ENCODE results near the gene HPD. TPM values are rescaled to one million over a fixed set of nuclear protein-coding genes. Genes with fewer than 3 reads are reported as not detected.

HPD gene
- polyA plus RNA-seq, 1 of the 3 experiments (the other 2 are of a cell fraction) = 1.9 TPM

DNA sequence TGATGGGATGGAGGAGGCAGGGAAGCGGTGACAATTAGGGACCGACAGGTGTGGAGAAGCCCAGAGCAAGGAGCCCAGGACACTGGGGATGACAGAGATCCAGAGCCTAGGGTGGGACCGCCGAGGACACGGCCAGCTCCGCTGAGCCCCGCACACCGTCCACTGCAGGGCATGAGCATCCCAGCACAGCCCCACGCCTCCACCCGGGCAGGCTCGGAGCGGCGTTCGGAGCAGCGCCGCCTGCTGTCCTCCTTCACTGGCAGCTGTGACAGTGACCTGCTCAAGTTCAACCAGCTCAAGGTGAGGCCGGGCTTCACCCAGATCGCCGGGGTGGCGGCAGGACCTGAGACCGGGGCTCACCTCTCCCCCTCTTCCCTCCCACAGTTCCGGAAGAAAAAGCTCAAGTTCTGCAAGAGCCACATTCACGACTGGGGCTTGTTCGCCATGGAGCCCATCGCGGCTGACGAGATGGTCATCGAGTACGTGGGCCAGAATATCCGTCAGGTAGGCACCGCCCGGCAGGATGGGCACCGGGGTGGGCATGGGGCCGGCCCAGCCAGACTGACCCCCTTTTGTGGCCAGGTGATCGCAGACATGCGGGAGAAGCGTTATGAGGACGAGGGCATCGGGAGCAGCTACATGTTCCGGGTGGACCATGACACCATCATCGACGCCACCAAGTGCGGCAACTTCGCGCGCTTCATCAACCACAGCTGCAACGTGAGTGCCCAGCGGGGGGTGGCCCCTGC, 31.1 kb downstream of the HPD start:
- Histone ChIP-seq H3K4me2 (no peak overlapping the region), H3F3A (replicated peaks; ENCODE audit: insufficient read depth) (peaks cover 10% of the 10 kb centered on the region), H3K4me1 (ENCODE audit: control insufficient read depth in 1 of 2, insufficient read depth in 2 of 2, low read depth in 1 of 2, low read length in 1 of 2) (peaks cover 0 to 4% of the 10 kb centered on the region in 2 experiments; a peak in 1 of 4 replicates), H3K36me3 (replicated peaks in 1 of 2; ENCODE audit: control insufficient read depth in 1 of 2, insufficient read depth in 2 of 2, low read length in 1 of 2) (peaks cover 25 to 50% of the 10 kb centered on the region in 2 experiments), H3K4me3 (ENCODE audit: low read depth in 2 of 2, low read length in 1 of 2) (no peak overlapping the region), H3K79me2 (ENCODE audit: insufficient read depth) (no peaks in the 10 kb centered on the region), H3K27ac (ENCODE audit: low read depth in 2 of 2, low read length in 1 of 2) (no peak overlapping the region), H2AFZ (ENCODE audit: low read depth) (no peak overlapping the region), H3K9me2 (no peaks in the 10 kb centered on the region), H4K20me1 (ENCODE audit: insufficient read depth) (no peaks in the 10 kb centered on the region), H3K9ac (no peak overlapping the region), H3K27me3 (ENCODE audit: insufficient read depth) (no peaks in the 10 kb centered on the region), H3K9me3 (no peaks in the 10 kb centered on the region)
- ChIA-PET CTCF (interaction anchor here (0.7 to 11.0 kb wide), 8 partner anchors 9 to 61 kb away, joined by 3 to 92 read pairs (median 8); partner anchors contain the start of genes PSMD9 and RHOF), POLR2A (interaction anchor here (1.0 to 2.8 kb wide), 3 partner anchors 11 to 45 kb away, joined by 3 to 15 read pairs (median 3); no protein-coding TSS in a partner anchor)
- DNase-seq = no peak
- TF ChIP-seq MEF2A (IDR thresholded peaks at IDR 0.05; ENCODE audit: borderline replicate concordance, low read depth) = no peak
- TF ChIP-seq, protein P1, sequence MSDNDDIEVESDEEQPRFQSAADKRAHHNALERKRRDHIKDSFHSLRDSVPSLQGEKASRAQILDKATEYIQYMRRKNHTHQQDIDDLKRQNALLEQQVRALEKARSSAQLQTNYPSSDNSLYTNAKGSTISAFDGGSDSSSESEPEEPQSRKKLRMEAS (IDR thresholded peaks at IDR 0.05; ENCODE audit: low read depth) = no peak
- TF ChIP-seq MXI1 (IDR thresholded peaks at IDR 0.05; ENCODE audit: low read depth, low read length) = no peak
- no peak for TF ChIP-seq TAF1 (IDR thresholded peaks at IDR 0.05; ENCODE audit: borderline replicate concordance, low read depth, low read length)
- TF ChIP-seq NFIC (IDR thresholded peaks at IDR 0.05; ENCODE audit: borderline replicate concordance) = no peak
- no peak for TF ChIP-seq FOXJ3 (CRISPR knock-in tag; IDR thresholded peaks at IDR 0.05)
- TF ChIP-seq, protein P2, sequence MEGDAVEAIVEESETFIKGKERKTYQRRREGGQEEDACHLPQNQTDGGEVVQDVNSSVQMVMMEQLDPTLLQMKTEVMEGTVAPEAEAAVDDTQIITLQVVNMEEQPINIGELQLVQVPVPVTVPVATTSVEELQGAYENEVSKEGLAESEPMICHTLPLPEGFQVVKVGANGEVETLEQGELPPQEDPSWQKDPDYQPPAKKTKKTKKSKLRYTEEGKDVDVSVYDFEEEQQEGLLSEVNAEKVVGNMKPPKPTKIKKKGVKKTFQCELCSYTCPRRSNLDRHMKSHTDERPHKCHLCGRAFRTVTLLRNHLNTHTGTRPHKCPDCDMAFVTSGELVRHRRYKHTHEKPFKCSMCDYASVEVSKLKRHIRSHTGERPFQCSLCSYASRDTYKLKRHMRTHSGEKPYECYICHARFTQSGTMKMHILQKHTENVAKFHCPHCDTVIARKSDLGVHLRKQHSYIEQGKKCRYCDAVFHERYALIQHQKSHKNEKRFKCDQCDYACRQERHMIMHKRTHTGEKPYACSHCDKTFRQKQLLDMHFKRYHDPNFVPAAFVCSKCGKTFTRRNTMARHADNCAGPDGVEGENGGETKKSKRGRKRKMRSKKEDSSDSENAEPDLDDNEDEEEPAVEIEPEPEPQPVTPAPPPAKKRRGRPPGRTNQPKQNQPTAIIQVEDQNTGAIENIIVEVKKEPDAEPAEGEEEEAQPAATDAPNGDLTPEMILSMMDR (IDR thresholded peaks at IDR 0.05) = no peak
- TF ChIP-seq, protein P3, sequence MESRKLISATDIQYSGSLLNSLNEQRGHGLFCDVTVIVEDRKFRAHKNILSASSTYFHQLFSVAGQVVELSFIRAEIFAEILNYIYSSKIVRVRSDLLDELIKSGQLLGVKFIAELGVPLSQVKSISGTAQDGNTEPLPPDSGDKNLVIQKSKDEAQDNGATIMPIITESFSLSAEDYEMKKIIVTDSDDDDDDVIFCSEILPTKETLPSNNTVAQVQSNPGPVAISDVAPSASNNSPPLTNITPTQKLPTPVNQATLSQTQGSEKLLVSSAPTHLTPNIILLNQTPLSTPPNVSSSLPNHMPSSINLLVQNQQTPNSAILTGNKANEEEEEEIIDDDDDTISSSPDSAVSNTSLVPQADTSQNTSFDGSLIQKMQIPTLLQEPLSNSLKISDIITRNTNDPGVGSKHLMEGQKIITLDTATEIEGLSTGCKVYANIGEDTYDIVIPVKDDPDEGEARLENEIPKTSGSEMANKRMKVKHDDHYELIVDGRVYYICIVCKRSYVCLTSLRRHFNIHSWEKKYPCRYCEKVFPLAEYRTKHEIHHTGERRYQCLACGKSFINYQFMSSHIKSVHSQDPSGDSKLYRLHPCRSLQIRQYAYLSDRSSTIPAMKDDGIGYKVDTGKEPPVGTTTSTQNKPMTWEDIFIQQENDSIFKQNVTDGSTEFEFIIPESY (IDR thresholded peaks at IDR 0.05; ENCODE audit: borderline replicate concordance, low read depth) = no peak
- no peak for TF ChIP-seq TEAD4 (IDR thresholded peaks at IDR 0.05; ENCODE audit: borderline replicate concordance, insufficient read depth)
- no peak for TF ChIP-seq JUND (IDR thresholded peaks at IDR 0.05)
- no peak for TF ChIP-seq FOXM1 (IDR thresholded peaks at IDR 0.05; ENCODE audit: low read depth)
- no peak for TF ChIP-seq GABPA (IDR thresholded peaks at IDR 0.05; ENCODE audit: low read depth)
- TF ChIP-seq NRF1 (IDR thresholded peaks at IDR 0.05; ENCODE audit: low read depth, low read length) = no peak
- no peak for TF ChIP-seq EZH2phosphoT487 (IDR thresholded peaks at IDR 0.05; ENCODE audit: borderline replicate concordance, low read depth)
- TF ChIP-seq RAD21 (IDR thresholded peaks at IDR 0.05; ENCODE audit: low read length) = no peak
- TF ChIP-seq, protein P4, sequence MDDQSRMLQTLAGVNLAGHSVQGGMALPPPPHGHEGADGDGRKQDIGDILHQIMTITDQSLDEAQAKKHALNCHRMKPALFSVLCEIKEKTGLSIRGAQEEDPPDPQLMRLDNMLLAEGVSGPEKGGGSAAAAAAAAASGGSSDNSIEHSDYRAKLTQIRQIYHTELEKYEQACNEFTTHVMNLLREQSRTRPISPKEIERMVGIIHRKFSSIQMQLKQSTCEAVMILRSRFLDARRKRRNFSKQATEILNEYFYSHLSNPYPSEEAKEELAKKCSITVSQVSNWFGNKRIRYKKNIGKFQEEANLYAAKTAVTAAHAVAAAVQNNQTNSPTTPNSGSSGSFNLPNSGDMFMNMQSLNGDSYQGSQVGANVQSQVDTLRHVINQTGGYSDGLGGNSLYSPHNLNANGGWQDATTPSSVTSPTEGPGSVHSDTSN (IDR thresholded peaks at IDR 0.05) = no peak
- 95% methylated on average over 30 of the region's 48 CpGs for WGBS (ENCODE audit: low lambda C conversion rate)
